Lower lobe of right lung (tissue), 2 donors: ENCODE measurements around the gene IFI27L2. TPM values are rescaled to one million over a fixed set of nuclear protein-coding genes. Genes with fewer than 3 reads are reported as not detected.

Experiments used
- ATAC-seq, 2 donors: fragments of 200-7000 bp; cut with Tn5 transposase; one replicate each; pipeline ENCODE4 v1.9.1; 2020 to 2022; ENCODE audit warnings: mild to moderate bottlenecking in 2 of 2, moderate library complexity in 2 of 2
- DNase-seq: peaks from one replicate; pipeline ENCODE4 v3.0.0-alpha.2; 2020
- H3K27ac ChIP-seq: fragments of 200-600 bp; one replicate; pipeline ENCODE4 v1.8.0; 2022
- H3K27me3 ChIP-seq: fragments of 200-600 bp; one replicate; pipeline ENCODE4 v1.8.0; 2022; ENCODE audit warnings: low read depth
- H3K36me3 ChIP-seq: fragments of 200-600 bp; one replicate; pipeline ENCODE4 v1.8.0; 2022; ENCODE audit warnings: mild to moderate bottlenecking
- H3K4me1 ChIP-seq: fragments of 200-600 bp; one replicate; pipeline ENCODE4 v1.8.0; 2022
- H3K4me3 ChIP-seq: fragments of 200-600 bp; one replicate; pipeline ENCODE4 v1.8.0; 2022; ENCODE audit warnings: mild to moderate bottlenecking
- H3K9me3 ChIP-seq: fragments of 200-600 bp; one replicate; pipeline ENCODE4 v1.8.0; 2022
- intact Hi-C: fragments of 100-400 bp; cut with DNase I; formaldehyde crosslinking; loops from one replicate; pipeline ENCODE4 v1.11.0; 2022
- total RNA-seq: library from RNA; stranded (reverse); fragmentation: NEBNext Ultra II Directional; extraction: Animal tissue kit (Norgen Biotek cat#: 25700); gene quantifications from one replicate; pipeline ENCODE4 v1.2.1, GENCODE V29; 2021
- TF ChIP-seq, protein P1 (sequence below): fragments of 200-600 bp; IDR thresholded peaks from one replicate; pipeline ENCODE4 v1.8.0; 2022; ENCODE audit warnings: antibody characterized with exemption, mild to moderate bottlenecking
- donor health status: DM: no; HTN: yes; CAD: no; lungs with severe emphysema.

Gene IFI27L2
- total RNA-seq, 1 donor from 2014 or later: 49.7 TPM

GRCh38 chr14:94103554-94104150 lies 25.8 kb downstream of the IFI27L2 start:
- TF ChIP-seq, protein P1, sequence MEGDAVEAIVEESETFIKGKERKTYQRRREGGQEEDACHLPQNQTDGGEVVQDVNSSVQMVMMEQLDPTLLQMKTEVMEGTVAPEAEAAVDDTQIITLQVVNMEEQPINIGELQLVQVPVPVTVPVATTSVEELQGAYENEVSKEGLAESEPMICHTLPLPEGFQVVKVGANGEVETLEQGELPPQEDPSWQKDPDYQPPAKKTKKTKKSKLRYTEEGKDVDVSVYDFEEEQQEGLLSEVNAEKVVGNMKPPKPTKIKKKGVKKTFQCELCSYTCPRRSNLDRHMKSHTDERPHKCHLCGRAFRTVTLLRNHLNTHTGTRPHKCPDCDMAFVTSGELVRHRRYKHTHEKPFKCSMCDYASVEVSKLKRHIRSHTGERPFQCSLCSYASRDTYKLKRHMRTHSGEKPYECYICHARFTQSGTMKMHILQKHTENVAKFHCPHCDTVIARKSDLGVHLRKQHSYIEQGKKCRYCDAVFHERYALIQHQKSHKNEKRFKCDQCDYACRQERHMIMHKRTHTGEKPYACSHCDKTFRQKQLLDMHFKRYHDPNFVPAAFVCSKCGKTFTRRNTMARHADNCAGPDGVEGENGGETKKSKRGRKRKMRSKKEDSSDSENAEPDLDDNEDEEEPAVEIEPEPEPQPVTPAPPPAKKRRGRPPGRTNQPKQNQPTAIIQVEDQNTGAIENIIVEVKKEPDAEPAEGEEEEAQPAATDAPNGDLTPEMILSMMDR: no peak
- intact Hi-C loops: no loop called here
- DNase-seq: no peak
- no peaks in the 10 kb centered on the region for H3K36me3 ChIP-seq
- H3K4me1 ChIP-seq: no peaks in the 10 kb centered on the region
- H3K9me3 ChIP-seq: no peaks in the 10 kb centered on the region
- H3K27ac ChIP-seq: no peak overlapping the region
- no peak overlapping the region for H3K4me3 ChIP-seq
- ATAC-seq: no peak
- H3K27me3 ChIP-seq: no peaks in the 10 kb centered on the region

GRCh38 chr14:94102768-94103482 lies 26.5 kb downstream of the IFI27L2 start:
- H3K27me3 ChIP-seq: no peaks in the 10 kb centered on the region
- no peak overlapping the region for H3K27ac ChIP-seq
- DNase-seq (no peak), ATAC-seq (no peak)
- no peaks in the 10 kb centered on the region for H3K36me3 ChIP-seq
- H3K9me3 ChIP-seq: no peaks in the 10 kb centered on the region
- intact Hi-C loops: no loop called here
- TF ChIP-seq, protein P1: no peak
- no peak overlapping the region for H3K4me3 ChIP-seq
- no peaks in the 10 kb centered on the region for H3K4me1 ChIP-seq

GRCh38 chr14:94101748-94102147 lies 27.7 kb downstream of the IFI27L2 start:
- Histone ChIP-seq H3K36me3 (peaks cover 6% of the 10 kb centered on the region), H3K9me3 (no peaks in the 10 kb centered on the region), H3K27me3 (no peaks in the 10 kb centered on the region), H3K27ac (no peak overlapping the region), H3K4me1 (no peaks in the 10 kb centered on the region), H3K4me3 (no peak overlapping the region)
- TF ChIP-seq, protein P1: no peak
- ATAC-seq (no peak), DNase-seq (no peak)
- intact Hi-C loops: no loop called here

DNA sequence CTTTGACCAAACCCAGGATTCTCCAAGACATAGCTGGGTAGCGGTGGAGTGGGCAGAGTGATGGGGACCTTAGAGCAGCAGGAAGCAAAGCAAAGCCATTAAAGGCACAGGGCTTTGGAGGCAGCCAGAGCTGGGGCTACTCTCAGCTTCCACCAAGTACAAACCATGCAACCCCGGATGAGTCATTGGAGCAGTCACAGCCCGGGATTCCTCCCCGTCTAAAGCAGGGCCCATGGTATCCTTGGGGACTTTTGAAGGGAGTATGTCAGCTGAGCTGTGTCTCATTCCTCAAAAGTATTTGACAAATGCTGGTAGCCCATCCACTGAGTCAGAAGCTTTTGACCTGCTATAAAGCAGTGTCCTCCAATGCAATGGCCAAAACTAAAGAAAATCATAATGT lies 28.6 kb downstream of the IFI27L2 start:
- Histone ChIP-seq H3K27ac (no peak overlapping the region), H3K9me3 (no peaks in the 10 kb centered on the region), H3K4me1 (no peaks in the 10 kb centered on the region), H3K4me3 (no peak overlapping the region), H3K27me3 (no peaks in the 10 kb centered on the region), H3K36me3 (peaks cover 6% of the 10 kb centered on the region)
- TF ChIP-seq, protein P1: no peak
- no peak for ATAC-seq
- intact Hi-C loops: no loop called here
- DNase-seq: no peak

DNA sequence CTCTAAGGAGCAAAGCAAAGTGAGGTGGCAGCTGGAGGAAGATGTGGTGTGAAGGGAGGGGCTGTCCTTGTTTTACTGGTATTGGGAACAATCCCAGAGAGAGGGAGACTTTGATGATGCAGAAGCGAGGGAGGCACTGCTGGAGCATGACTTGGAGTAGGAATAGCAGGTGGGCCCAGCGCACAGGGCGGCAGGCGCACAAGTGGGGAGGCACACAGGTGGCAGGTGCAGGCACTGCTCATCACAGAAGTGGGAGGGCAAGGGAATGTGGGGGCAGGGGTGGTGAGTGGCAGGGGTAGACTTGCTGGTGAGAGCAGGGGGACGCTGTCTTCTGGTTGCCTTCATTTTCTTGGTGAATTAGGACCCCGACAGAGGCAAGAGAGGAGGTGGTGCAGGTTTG lies 30.4 kb downstream of the IFI27L2 start:
- Histone ChIP-seq H3K4me3 (no peak overlapping the region), H3K4me1 (no peaks in the 10 kb centered on the region), H3K27me3 (no peaks in the 10 kb centered on the region), H3K27ac (no peak overlapping the region), H3K9me3 (no peaks in the 10 kb centered on the region), H3K36me3 (peaks cover 6% of the 10 kb centered on the region)
- no peak for DNase-seq
- intact Hi-C loops: no loop called here
- TF ChIP-seq, protein P1: no peak
- no peak for ATAC-seq
